CD8-positive, alpha-beta memory T cell (primary cell): ENCODE data around the gene TUBA4B. TPM values are rescaled to one million over a fixed set of nuclear protein-coding genes. Genes with fewer than 3 reads are reported as not detected.

ENCODE experiments used
- CTCF ChIA-PET: fragments of 350-600 bp; sonication (Branson Sonifier 250); formaldehyde crosslinking; loops from one replicate; lab custom pipeline; 2021; ENCODE audit warnings: antibody characterized with exemption; lab: Charles Lee
- POLR2A ChIA-PET: fragments of 350-600 bp; sonication (Branson Sonifier 250); formaldehyde crosslinking; loops from one replicate; lab custom pipeline; 2021; ENCODE audit warnings: antibody characterized with exemption; lab: Charles Lee
- DNase-seq, 5 donors: peaks; one replicate each; pipeline versions ENCODE4 v3.0.0 to v3.0.0-alpha.2; 2020 to 2022; ENCODE audit warnings: mixed read lengths in 1 of 5
- H3K27ac ChIP-seq: one replicate; pipeline ENCODE4 v1.7.0; 2013; ENCODE audit warnings: low read depth, mild to moderate bottlenecking, low read length, moderate library complexity
- H3K27me3 ChIP-seq: 2 replicates; pipeline ENCODE4 v1.7.0; 2013; ENCODE audit warnings: low read length, mild to moderate bottlenecking; ENCODE audit not compliant: insufficient read depth, poor library complexity, severe bottlenecking
- H3K36me3 ChIP-seq: 2 replicates; pipeline ENCODE4 v1.7.0; 2013; ENCODE audit warnings: mild to moderate bottlenecking, low read length, moderate library complexity; ENCODE audit not compliant: insufficient read depth
- H3K4me1 ChIP-seq: 2 replicates; pipeline ENCODE4 v1.7.0; 2013; ENCODE audit warnings: mild to moderate bottlenecking, low read length, moderate library complexity; ENCODE audit not compliant: insufficient read depth
- H3K4me3 ChIP-seq: 2 replicates; pipeline ENCODE4 v1.7.0; 2013; ENCODE audit warnings: mild to moderate bottlenecking, low read length
- H3K9me3 ChIP-seq: 2 replicates; pipeline ENCODE4 v1.7.0; 2013; ENCODE audit warnings: mild to moderate bottlenecking, low read length
- H3K27ac Mint-ChIP-seq, 8 donors: one replicate each; pipeline ENCODE4 v1.8.0; 2020 to 2021; ENCODE audit warnings: mixed read lengths in 8 of 8, mild to moderate bottlenecking in 6 of 8, inconsistent platforms in 3 of 8, moderate library complexity in 3 of 8
- H3K27me3 Mint-ChIP-seq, 2 donors: one replicate each; pipeline ENCODE4 v1.8.0; 2020 to 2021; ENCODE audit warnings: mixed read lengths in 2 of 2, mild to moderate bottlenecking in 1 of 2, moderate library complexity in 1 of 2
- H3K36me3 Mint-ChIP-seq, 3 donors: one replicate each; pipeline ENCODE4 v1.8.0; 2020 to 2021; ENCODE audit warnings: mixed read lengths in 3 of 3, inconsistent platforms in 1 of 3, mild to moderate bottlenecking in 1 of 3
- H3K4me1 Mint-ChIP-seq, 3 donors: one replicate each; pipeline ENCODE4 v1.8.0; 2020 to 2021; ENCODE audit warnings: mixed read lengths in 3 of 3, inconsistent platforms in 1 of 3, mild to moderate bottlenecking in 1 of 3
- H3K4me3 Mint-ChIP-seq, 7 donors: one replicate each; pipeline ENCODE4 v1.8.0; 2020 to 2021; ENCODE audit warnings: mixed read lengths in 7 of 7, mild to moderate bottlenecking in 6 of 7, moderate library complexity in 4 of 7, inconsistent platforms in 2 of 7
- H3K9me3 Mint-ChIP-seq, 5 donors: one replicate each; pipeline ENCODE4 v1.8.0; 2020 to 2022; ENCODE audit warnings: mixed read lengths in 5 of 5, mild to moderate bottlenecking in 3 of 5, moderate library complexity in 2 of 5, inconsistent platforms in 1 of 5
- polyA plus RNA-seq: library from polyadenylated mRNA; unstranded; fragments of 300-500 nt; fragmentation: Illumina TruSeq; gene quantifications from one replicate; pipeline ENCODE4 v1.2.3, GENCODE V29; 2021
- total RNA-seq, 2 experiments: library from RNA; stranded (reverse); gene quantifications; one replicate each; pipeline ENCODE4 v1.2.3, GENCODE V29; 2021

TUBA4B gene
- total and polyA plus RNA-seq, 3 experiments from 2014 or later = not detected

DNA sequence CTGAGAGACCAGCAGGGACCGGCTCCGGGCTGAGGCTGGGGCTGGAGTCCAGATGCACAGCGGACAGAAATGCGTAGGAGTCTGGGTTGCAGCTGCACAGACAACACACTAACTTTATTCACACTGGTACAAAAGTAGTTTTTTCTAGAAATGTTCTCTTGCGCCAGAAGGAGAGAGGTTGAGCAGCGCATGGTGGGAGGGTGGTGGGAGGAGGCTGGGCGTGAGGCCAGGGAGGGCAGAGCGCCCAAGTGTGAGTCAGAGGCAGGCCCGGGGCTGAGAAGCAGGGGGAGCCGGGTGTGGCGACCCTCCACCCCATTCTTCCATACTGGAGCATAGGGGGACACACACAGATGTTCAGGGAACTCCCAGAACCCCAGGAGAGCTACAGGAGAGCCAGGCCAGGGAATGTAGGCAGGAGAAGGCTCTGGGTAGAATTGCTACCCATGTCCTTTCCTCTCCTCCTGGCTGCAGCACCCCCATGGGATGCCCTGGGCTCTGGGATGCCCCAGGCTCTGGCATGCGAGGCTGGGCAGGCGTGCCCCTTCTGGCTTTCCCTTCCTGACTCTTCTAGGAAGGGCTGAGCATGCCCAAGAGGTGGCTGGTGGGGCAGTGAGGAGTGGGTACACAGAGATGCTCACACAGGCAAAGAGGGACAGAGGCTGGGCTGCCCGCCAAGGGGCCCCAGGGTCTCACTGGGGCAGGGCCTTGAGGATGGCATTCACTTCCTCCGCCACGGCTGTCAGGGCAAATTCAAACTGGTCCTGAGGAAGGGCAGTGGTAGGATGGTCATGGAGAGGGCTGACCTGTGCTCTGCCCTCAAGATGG is 36.7 kb downstream of the TUBA4B start:
- H3K4me3 Mint-ChIP-seq = no peak overlapping the region
- ChIA-PET CTCF (interaction anchor here (0.8 to 7.4 kb wide), 4 partner anchors 10 to 220 kb away, joined by 3 to 258 read pairs (median 3); partner anchors contain the start of genes DNAJB2 and NHEJ1), POLR2A (no interaction called here)
- peak overlapping the region in 3 of 8 donors; percentile 36 to 92 (median 72) for H3K27ac Mint-ChIP-seq
- Histone ChIP-seq H3K4me3 (no peak overlapping the region), H3K27ac (no peak overlapping the region), H3K27me3 (no peaks in the 10 kb centered on the region), H3K9me3 (no peaks in the 10 kb centered on the region), H3K4me1 (peaks cover 5% of the 10 kb centered on the region), H3K36me3 (no peaks in the 10 kb centered on the region)
- H3K27me3 Mint-ChIP-seq = no peaks in the 10 kb centered on the region
- peaks cover 0 to 19% (median 0%) of the 10 kb centered on the region in 3 donors for H3K36me3 Mint-ChIP-seq
- DNase-seq = no peak
- H3K9me3 Mint-ChIP-seq = no peaks in the 10 kb centered on the region
- peaks cover 7 to 15% (median 7%) of the 10 kb centered on the region in 3 donors for H3K4me1 Mint-ChIP-seq

- Mint-ChIP-seq H3K36me3 (peaks cover 0 to 10% (median 0%) of the 10 kb centered on the region in 3 donors), H3K4me1 (peaks cover 10 to 19% (median 12%) of the 10 kb centered on the region in 3 donors), H3K4me3 (no peak overlapping the region), H3K9me3 (no peaks in the 10 kb centered on the region), H3K27me3 (no peaks in the 10 kb centered on the region), H3K27ac (peak overlapping the region in 4 of 8 donors; percentile 47 to 86 (median 63))
- H3K27ac ChIP-seq = no peak overlapping the region
- no peaks in the 10 kb centered on the region for H3K9me3 ChIP-seq
- no peaks in the 10 kb centered on the region for H3K27me3 ChIP-seq
- no peak for DNase-seq
- H3K36me3 ChIP-seq = no peaks in the 10 kb centered on the region
- no peak overlapping the region for H3K4me3 ChIP-seq
- peaks cover 10% of the 10 kb centered on the region for H3K4me1 ChIP-seq
- ChIA-PET CTCF (interaction anchor here (0.8 to 7.4 kb wide), 4 partner anchors 11 to 64 kb away, joined by 3 to 258 read pairs (median 3); partner anchors contain the start of genes DNAJB2, GLB1L, STK16 and TUBA4A), POLR2A (interaction anchor here (0.6 to 1.3 kb wide), 2 partner anchors 10 to 50 kb away, joined by 3 to 4 read pairs; no protein-coding TSS in a partner anchor)
Measured at GRCh38 chr2:219290381-219291171, 37.5 kb downstream of the TUBA4B start.

DNA sequence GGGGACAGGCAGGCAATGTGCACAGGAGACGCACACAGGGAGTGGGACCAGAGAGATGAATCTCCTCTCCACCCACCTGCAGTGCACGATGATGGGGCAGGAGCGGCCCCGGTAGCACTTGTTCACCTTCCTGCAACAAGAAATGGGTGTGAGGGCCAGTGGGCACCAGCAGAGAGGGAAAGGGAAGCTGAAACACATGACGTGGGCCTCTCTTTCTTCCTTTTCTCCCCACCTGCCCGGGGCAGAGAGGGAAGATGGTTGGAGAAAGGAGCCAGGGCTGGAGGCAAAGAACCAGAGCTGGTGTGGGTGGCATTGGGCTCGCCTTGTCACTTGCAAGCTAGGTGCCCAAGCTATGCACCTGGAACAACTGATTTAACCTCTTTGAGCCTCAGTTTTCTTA is 38.4 kb downstream of the TUBA4B start:
- Histone ChIP-seq H3K27me3 (no peaks in the 10 kb centered on the region), H3K4me1 (peaks cover 10% of the 10 kb centered on the region), H3K9me3 (no peaks in the 10 kb centered on the region), H3K36me3 (no peaks in the 10 kb centered on the region), H3K4me3 (no peak overlapping the region), H3K27ac (no peak overlapping the region)
- ChIA-PET POLR2A (interaction anchor here (0.6 to 1.3 kb wide), 3 partner anchors 11 to 77 kb away, joined by 3 to 4 read pairs (median 3); no protein-coding TSS in a partner anchor), CTCF (interaction anchor here (0.8 to 7.4 kb wide), 5 partner anchors 12 to 119 kb away, joined by 3 to 258 read pairs (median 3); partner anchors contain the start of genes CNPPD1, DNAJB2, GLB1L and SLC23A3)
- H3K27ac Mint-ChIP-seq = peak overlapping the region in 2 of 8 donors; percentile 47 to 58
- peaks cover 0 to 5% (median 0%) of the 10 kb centered on the region in 3 donors for H3K36me3 Mint-ChIP-seq
- no peak overlapping the region for H3K4me3 Mint-ChIP-seq
- H3K9me3 Mint-ChIP-seq = no peaks in the 10 kb centered on the region
- DNase-seq = no peak
- H3K27me3 Mint-ChIP-seq = no peaks in the 10 kb centered on the region
- peaks cover 10 to 18% (median 16%) of the 10 kb centered on the region in 3 donors for H3K4me1 Mint-ChIP-seq

GRCh38 chr2:219291910-219292490 is 39.0 kb downstream of the TUBA4B start:
- no peak overlapping the region for H3K4me3 ChIP-seq
- no peaks in the 10 kb centered on the region for H3K9me3 ChIP-seq
- Mint-ChIP-seq H3K9me3 (no peaks in the 10 kb centered on the region), H3K36me3 (no peaks in the 10 kb centered on the region), H3K4me3 (peak overlapping the region in 1 of 7 donors; percentile 24), H3K4me1 (peaks cover 10 to 16% (median 16%) of the 10 kb centered on the region in 3 donors), H3K27me3 (no peaks in the 10 kb centered on the region), H3K27ac (peak overlapping the region in 5 of 8 donors; percentile 8 to 78 (median 33))
- no peaks in the 10 kb centered on the region for H3K27me3 ChIP-seq
- H3K27ac ChIP-seq = no peak overlapping the region
- DNase-seq = no peak
- no peaks in the 10 kb centered on the region for H3K36me3 ChIP-seq
- peaks cover 12% of the 10 kb centered on the region for H3K4me1 ChIP-seq
- ChIA-PET POLR2A (interaction anchor here (0.7 to 1.3 kb wide), 3 partner anchors 12 to 77 kb away, joined by 3 to 7 read pairs (median 4); no protein-coding TSS in a partner anchor), CTCF (interaction anchor here (0.8 to 7.4 kb wide), 4 partner anchors 12 to 119 kb away, joined by 3 to 258 read pairs (median 54); partner anchors contain the start of genes CNPPD1, DNAJB2, GLB1L and SLC23A3)

DNA sequence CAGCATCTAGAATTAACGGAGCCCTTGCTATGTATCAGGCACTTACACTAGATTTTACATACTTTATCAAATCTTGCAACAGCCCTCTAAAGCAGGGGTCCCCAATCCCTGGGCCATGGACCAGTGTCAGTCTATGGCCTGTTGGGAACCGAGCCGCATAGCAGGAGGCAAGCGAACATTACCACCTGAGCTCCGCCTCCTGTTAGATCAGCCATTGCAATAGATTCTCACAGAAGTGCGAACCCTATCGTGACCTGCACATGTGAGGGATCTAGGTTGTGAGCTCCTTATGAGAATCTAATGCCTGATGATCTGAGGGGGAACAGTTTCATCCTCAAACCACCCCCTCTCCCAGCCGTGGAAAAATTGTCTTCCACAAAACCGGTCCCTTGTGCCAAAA is 39.6 kb downstream of the TUBA4B start:
- ChIA-PET CTCF (interaction anchor here (1.4 to 7.4 kb wide), 5 partner anchors 13 to 235 kb away, joined by 5 to 258 read pairs (median 68); partner anchors contain the start of genes ABCB6, CNPPD1, DNAJB2 and GLB1L), POLR2A (interaction anchor here (1.0 kb wide), 1 partner anchor 14 kb away, joined by 7 read pairs; no protein-coding TSS in a partner anchor)
- DNase-seq = no peak
- Histone ChIP-seq H3K27ac (no peak overlapping the region), H3K4me1 (peaks cover 17% of the 10 kb centered on the region), H3K9me3 (no peaks in the 10 kb centered on the region), H3K4me3 (no peak overlapping the region), H3K27me3 (no peaks in the 10 kb centered on the region), H3K36me3 (no peaks in the 10 kb centered on the region)
- H3K36me3 Mint-ChIP-seq = no peaks in the 10 kb centered on the region
- H3K4me3 Mint-ChIP-seq = peak overlapping the region in 1 of 7 donors; percentile 24
- H3K27me3 Mint-ChIP-seq = no peaks in the 10 kb centered on the region
- H3K9me3 Mint-ChIP-seq = no peaks in the 10 kb centered on the region
- peak overlapping the region in 5 of 8 donors; percentile 33 to 87 (median 54) for H3K27ac Mint-ChIP-seq
- peaks cover 10 to 16% (median 16%) of the 10 kb centered on the region in 3 donors for H3K4me1 Mint-ChIP-seq

DNA sequence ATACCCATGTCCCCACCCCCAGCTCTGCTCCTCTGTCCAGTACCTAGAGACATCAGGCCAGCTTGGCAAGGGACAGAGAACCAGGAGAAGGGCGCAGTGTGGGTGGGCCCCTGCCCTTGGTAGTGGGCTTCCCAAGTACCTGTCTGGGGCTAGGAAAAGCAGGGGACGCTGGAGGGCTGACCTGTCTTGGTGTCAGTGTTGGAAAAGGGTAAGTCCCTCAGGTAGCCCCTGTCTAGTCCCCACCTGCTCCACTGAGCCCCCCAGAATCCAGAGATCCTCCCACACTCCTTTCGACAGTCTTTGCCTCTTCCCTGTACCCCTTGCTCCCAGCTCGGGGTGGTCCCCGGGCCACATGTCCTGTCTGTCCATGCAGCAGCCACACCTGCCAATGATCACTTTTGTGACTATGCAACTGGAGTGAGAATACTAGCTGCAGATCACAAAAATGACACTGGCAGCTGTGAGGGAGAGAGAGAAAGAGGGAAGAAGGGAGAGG is 40.7 kb downstream of the TUBA4B start:
- H3K4me1 Mint-ChIP-seq = peaks cover 10 to 19% (median 16%) of the 10 kb centered on the region in 3 donors
- H3K27ac Mint-ChIP-seq = peak overlapping the region in 6 of 8 donors; percentile 67 to 93 (median 86)
- no peak for DNase-seq

More for the DNA sequence above, 40.7 kb downstream of the TUBA4B start:
- Histone ChIP-seq H3K27ac (no peak overlapping the region), H3K9me3 (no peaks in the 10 kb centered on the region), H3K36me3 (no peaks in the 10 kb centered on the region), H3K27me3 (no peaks in the 10 kb centered on the region), H3K4me1 (peaks cover 18% of the 10 kb centered on the region), H3K4me3 (no peak overlapping the region)
- Mint-ChIP-seq H3K36me3 (no peaks in the 10 kb centered on the region), H3K27me3 (peaks cover under 1 to 2% of the 10 kb centered on the region in 2 donors), H3K9me3 (no peaks in the 10 kb centered on the region), H3K4me3 (peak overlapping the region; percentile 27 to 79 (median 56))
- POLR2A ChIA-PET = interaction anchor here (0.6 to 2.3 kb wide), 4 partner anchors 9 to 117 kb away, joined by 4 to 24 read pairs (median 8); partner anchors contain the start of genes CNPPD1 and DNAJB2
- CTCF ChIA-PET = interaction anchor here (0.9 to 7.4 kb wide), 15 partner anchors 14 to 236 kb away, joined by 3 to 258 read pairs (median 17); partner anchors contain the start of genes ABCB6, ANKZF1, ATG9A and CNPPD1
